Neural progenitor cell (in vitro differentiated cells): Measurements from ENCODE around the gene TAF5. TPM values are rescaled to one million over a fixed set of nuclear protein-coding genes. Genes with fewer than 3 reads are reported as not detected.

ENCODE experiments used
- DNase-seq: peaks from one replicate; pipeline ENCODE4 v3.0.0-alpha.2; 2016; ENCODE audit warnings: low spot score
- H2AFZ ChIP-seq: fragments of 200-600 bp; sonication (generic); replicated peaks from 2 replicates; pipeline ENCODE4 v1.6.1; 2016; ENCODE audit warnings: antibody characterized with exemption
- H3F3A ChIP-seq: fragments of 200-600 bp; sonication (generic); 2 replicates; pipeline ENCODE4 v1.6.1; 2016; ENCODE audit warnings: antibody characterized with exemption, low read depth
- H3K27ac ChIP-seq: fragments of 200-600 bp; sonication (generic); 2 replicates; pipeline ENCODE4 v1.5.1; 2016; ENCODE audit warnings: mild to moderate bottlenecking
- H3K27me3 ChIP-seq: fragments of 200-600 bp; sonication (generic); 2 replicates; pipeline ENCODE4 v1.6.1; 2016; ENCODE audit warnings: mild to moderate bottlenecking, moderate library complexity
- H3K36me3 ChIP-seq: fragments of 200-600 bp; sonication (generic); 2 replicates; pipeline ENCODE4 v1.5.1; 2016
- H3K4me1 ChIP-seq: fragments of 200-600 bp; sonication (generic); 2 replicates; pipeline ENCODE4 v1.6.1; 2016; ENCODE audit warnings: mixed run types
- H3K4me2 ChIP-seq: fragments of 200-600 bp; sonication (generic); 2 replicates; pipeline ENCODE4 v1.6.1; 2016
- H3K4me3 ChIP-seq: fragments of 200-600 bp; sonication (generic); 2 replicates; pipeline ENCODE4 v1.5.1; 2016
- H3K79me2 ChIP-seq: fragments of 200-600 bp; sonication (generic); 2 replicates; pipeline ENCODE4 v1.6.1; 2016; ENCODE audit warnings: low read depth
- H3K9ac ChIP-seq: fragments of 200-600 bp; sonication (generic); 2 replicates; pipeline ENCODE4 v1.6.1; 2016
- H3K9me3 ChIP-seq: fragments of 200-600 bp; sonication (generic); 2 replicates; pipeline ENCODE4 v1.5.1; 2016; ENCODE audit warnings: low read depth
- H4K20me1 ChIP-seq: fragments of 200-600 bp; sonication (generic); 2 replicates; pipeline ENCODE4 v1.6.1; 2016; ENCODE audit warnings: low read depth
- H3K27ac Mint-ChIP-seq: 3 replicates; pipeline ENCODE4 v1.8.0; 2021; ENCODE audit warnings: mixed read lengths
- H3K27me3 Mint-ChIP-seq: 2 replicates; pipeline ENCODE4 v1.8.0; 2022; ENCODE audit warnings: low read depth, mild to moderate bottlenecking, inconsistent platforms, moderate library complexity, mixed read lengths; ENCODE audit not compliant: insufficient read depth
- H3K36me3 Mint-ChIP-seq: 3 replicates; pipeline ENCODE4 v1.8.0; 2021; ENCODE audit warnings: mixed read lengths
- H3K4me1 Mint-ChIP-seq: 3 replicates; pipeline ENCODE4 v1.8.0; 2021; ENCODE audit warnings: mixed read lengths
- H3K4me3 Mint-ChIP-seq: 3 replicates; pipeline ENCODE4 v1.8.0; 2021; ENCODE audit warnings: mild to moderate bottlenecking, moderate library complexity, mixed read lengths
- H3K9me3 Mint-ChIP-seq: 3 replicates; pipeline ENCODE4 v1.8.0; 2020; ENCODE audit warnings: mixed read lengths
- CTCF ChIP-seq: fragments of 200-600 bp; sonication (generic); IDR thresholded peaks from 2 replicates; pipeline ENCODE4 v1.5.1; 2017; ENCODE audit warnings: antibody characterized with exemption, mild to moderate bottlenecking
- EZH2 ChIP-seq: fragments of 200-600 bp; sonication (generic); IDR thresholded peaks from 2 replicates; pipeline ENCODE4 v1.6.1; 2017; ENCODE audit warnings: antibody characterized with exemption, mild to moderate bottlenecking, moderate library complexity
- EZH2phosphoT487 ChIP-seq: fragments of 200-600 bp; sonication (generic); IDR thresholded peaks from 2 replicates; pipeline ENCODE4 v1.6.1; 2017; ENCODE audit warnings: antibody characterized with exemption
- total RNA-seq: library from RNA; depleted of rRNA; stranded (reverse); fragments of >200 nt; gene quantifications from 2 replicates; pipeline ENCODE4 v1.2.3, GENCODE V29; 2015; ENCODE audit warnings: low replicate concordance

The TAF5 gene
- total RNA-seq, 1 donor from 2014 or later: 22.7 TPM

GRCh38 chr10:103367379-103367781 lies 396 bp upstream of the TAF5 start:
- Histone ChIP-seq H3K4me1 (no peaks in the 10 kb centered on the region), H3F3A (peaks cover 13% of the 10 kb centered on the region), H3K79me2 (peaks cover 30% of the 10 kb centered on the region), H4K20me1 (peaks cover 13% of the 10 kb centered on the region), H3K9me3 (no peaks in the 10 kb centered on the region), H3K9ac (no peak overlapping the region), H3K4me3 (peak overlapping the region; percentile 83), H3K36me3 (no peaks in the 10 kb centered on the region), H3K27me3 (no peaks in the 10 kb centered on the region), H3K4me2 (peak overlapping the region; percentile 88), H2AFZ (peak overlapping the region; percentile 63), H3K27ac (no peak overlapping the region)
- DNase-seq: no peak
- peaks cover 4% of the 10 kb centered on the region for H3K27me3 Mint-ChIP-seq
- peak overlapping the region; percentile 96 for H3K4me3 Mint-ChIP-seq
- no peaks in the 10 kb centered on the region for H3K9me3 Mint-ChIP-seq
- TF ChIP-seq EZH2phosphoT487 (no peak), EZH2 (no peak), CTCF (no peak)
- H3K27ac Mint-ChIP-seq: peak overlapping the region; percentile 94
- no peaks in the 10 kb centered on the region for H3K36me3 Mint-ChIP-seq
- peaks cover 14% of the 10 kb centered on the region for H3K4me1 Mint-ChIP-seq

GRCh38 chr10:103373544-103373943 lies 5.8 kb downstream of the TAF5 start:
- H3K79me2 ChIP-seq: peaks cover 30% of the 10 kb centered on the region
- H3K4me3 Mint-ChIP-seq: no peak overlapping the region
- no peaks in the 10 kb centered on the region for H3K27me3 ChIP-seq
- no peaks in the 10 kb centered on the region for H3K4me1 ChIP-seq
- H3K27ac Mint-ChIP-seq: no peak overlapping the region
- DNase-seq: no peak
- peaks cover 5% of the 10 kb centered on the region for H3K27me3 Mint-ChIP-seq
- no peak overlapping the region for H3K27ac ChIP-seq
- H2AFZ ChIP-seq: no peak overlapping the region
- H3K9me3 ChIP-seq: no peaks in the 10 kb centered on the region
- peaks cover 8% of the 10 kb centered on the region for H3F3A ChIP-seq
- no peak overlapping the region for H3K9ac ChIP-seq
- peaks cover 9% of the 10 kb centered on the region for H3K36me3 Mint-ChIP-seq
- no peak overlapping the region for H3K4me2 ChIP-seq
- H3K36me3 ChIP-seq: no peaks in the 10 kb centered on the region
- no peak overlapping the region for H3K4me3 ChIP-seq
- TF ChIP-seq EZH2phosphoT487: no peak
- no peak for TF ChIP-seq EZH2
- TF ChIP-seq CTCF: no peak
- peaks cover 13% of the 10 kb centered on the region for H4K20me1 ChIP-seq
- H3K4me1 Mint-ChIP-seq: peaks cover 11% of the 10 kb centered on the region
- H3K9me3 Mint-ChIP-seq: no peaks in the 10 kb centered on the region

- Histone ChIP-seq H3K9me3 (no peaks in the 10 kb centered on the region), H3K36me3 (no peaks in the 10 kb centered on the region), H3K9ac (no peak overlapping the region), H3K27me3 (no peaks in the 10 kb centered on the region), H3K27ac (no peak overlapping the region), H3K4me1 (no peaks in the 10 kb centered on the region), H3K4me3 (no peak overlapping the region), H3K79me2 (peaks cover 24% of the 10 kb centered on the region), H3K4me2 (no peak overlapping the region), H2AFZ (no peak overlapping the region), H3F3A (peaks cover 1% of the 10 kb centered on the region), H4K20me1 (peaks cover 7% of the 10 kb centered on the region)
- no peaks in the 10 kb centered on the region for H3K9me3 Mint-ChIP-seq
- DNase-seq: no peak
- peaks cover 9% of the 10 kb centered on the region for H3K36me3 Mint-ChIP-seq
- peaks cover 6% of the 10 kb centered on the region for H3K4me1 Mint-ChIP-seq
- TF ChIP-seq EZH2: no peak
- no peak for TF ChIP-seq CTCF
- TF ChIP-seq EZH2phosphoT487: no peak
- no peak overlapping the region for H3K4me3 Mint-ChIP-seq
- H3K27me3 Mint-ChIP-seq: peaks cover 4% of the 10 kb centered on the region
- no peak overlapping the region for H3K27ac Mint-ChIP-seq
Measured at GRCh38 chr10:103374263-103374662, 6.5 kb downstream of the TAF5 start.
